Liver (tissue), 3 donors: ENCODE data around the gene FAM83C.

ENCODE experiments used
- RAD21 ChIP-seq, 2 donors: IDR thresholded peaks; 2 replicates each; pipeline ENCODE4 v1.6.1; 2016; ENCODE audit warnings: antibody characterized with exemption in 2 of 2, mild to moderate bottlenecking in 2 of 2
- SP1 ChIP-seq: IDR thresholded peaks from 2 replicates; pipeline ENCODE4 v1.6.1; 2018; ENCODE audit warnings: antibody characterized with exemption, mild to moderate bottlenecking
- TAF1 ChIP-seq: conservative IDR thresholded peaks from 2 replicates; pipeline ENCODE4 v1.6.1; 2016; ENCODE audit warnings: antibody characterized with exemption, mild to moderate bottlenecking
- YY1 ChIP-seq: IDR thresholded peaks from 2 replicates; pipeline ENCODE4 v1.6.1; 2016; ENCODE audit warnings: antibody characterized with exemption, mild to moderate bottlenecking
- TF ChIP-seq, protein P1 (sequence below): fragments of 150-350 bp; IDR thresholded peaks from 2 replicates; pipeline ENCODE4 v1.5.1; 2017; ENCODE audit warnings: improper control_type of control experiment, low read depth, low read length; ENCODE audit not compliant: missing input control
- TF ChIP-seq, protein P2 (sequence below): IDR thresholded peaks from 2 replicates; pipeline ENCODE4 v1.6.1; 2016; ENCODE audit warnings: antibody characterized with exemption
- TF ChIP-seq, protein P3 (sequence below): IDR thresholded peaks from 2 replicates; pipeline ENCODE4 v1.6.1; 2016; ENCODE audit warnings: antibody characterized with exemption
- TF ChIP-seq, protein P4 (sequence below): IDR thresholded peaks from 2 replicates; pipeline ENCODE4 v1.6.1; 2016; ENCODE audit warnings: antibody characterized with exemption, mild to moderate bottlenecking
- donor health status: healthy.
- donor health status: healthy.

DNA sequence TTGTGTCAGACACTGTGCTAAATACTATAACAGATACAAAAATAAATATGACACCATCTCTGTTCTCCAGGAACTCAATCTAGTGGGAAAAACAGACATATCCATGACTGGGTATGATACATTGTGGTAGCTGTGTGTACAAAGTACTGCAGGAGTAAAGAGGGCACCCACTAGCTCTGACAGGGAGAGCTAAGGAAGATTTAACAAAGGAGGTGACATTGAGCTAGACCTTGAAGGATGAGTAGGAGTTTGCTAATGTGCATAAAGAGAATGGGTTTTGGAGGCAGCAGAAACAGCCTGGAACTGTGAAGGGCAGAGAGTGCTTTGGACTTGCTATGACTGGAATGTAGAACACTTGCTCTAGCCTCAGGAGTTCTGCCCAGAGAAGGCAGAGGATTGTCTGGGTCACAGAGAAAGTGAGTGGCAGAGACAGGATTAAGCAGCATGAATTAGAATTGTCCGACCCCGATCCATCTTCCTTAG is 51.4 kb downstream of the FAM83C start:
- TF ChIP-seq, protein P1, sequence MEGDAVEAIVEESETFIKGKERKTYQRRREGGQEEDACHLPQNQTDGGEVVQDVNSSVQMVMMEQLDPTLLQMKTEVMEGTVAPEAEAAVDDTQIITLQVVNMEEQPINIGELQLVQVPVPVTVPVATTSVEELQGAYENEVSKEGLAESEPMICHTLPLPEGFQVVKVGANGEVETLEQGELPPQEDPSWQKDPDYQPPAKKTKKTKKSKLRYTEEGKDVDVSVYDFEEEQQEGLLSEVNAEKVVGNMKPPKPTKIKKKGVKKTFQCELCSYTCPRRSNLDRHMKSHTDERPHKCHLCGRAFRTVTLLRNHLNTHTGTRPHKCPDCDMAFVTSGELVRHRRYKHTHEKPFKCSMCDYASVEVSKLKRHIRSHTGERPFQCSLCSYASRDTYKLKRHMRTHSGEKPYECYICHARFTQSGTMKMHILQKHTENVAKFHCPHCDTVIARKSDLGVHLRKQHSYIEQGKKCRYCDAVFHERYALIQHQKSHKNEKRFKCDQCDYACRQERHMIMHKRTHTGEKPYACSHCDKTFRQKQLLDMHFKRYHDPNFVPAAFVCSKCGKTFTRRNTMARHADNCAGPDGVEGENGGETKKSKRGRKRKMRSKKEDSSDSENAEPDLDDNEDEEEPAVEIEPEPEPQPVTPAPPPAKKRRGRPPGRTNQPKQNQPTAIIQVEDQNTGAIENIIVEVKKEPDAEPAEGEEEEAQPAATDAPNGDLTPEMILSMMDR = no peak
- TF ChIP-seq SP1 (no peak), TAF1 (no peak), RAD21 (IDR thresholded peaks at IDR 0.05) (no peak), YY1 (no peak)
- TF ChIP-seq, protein P2, sequence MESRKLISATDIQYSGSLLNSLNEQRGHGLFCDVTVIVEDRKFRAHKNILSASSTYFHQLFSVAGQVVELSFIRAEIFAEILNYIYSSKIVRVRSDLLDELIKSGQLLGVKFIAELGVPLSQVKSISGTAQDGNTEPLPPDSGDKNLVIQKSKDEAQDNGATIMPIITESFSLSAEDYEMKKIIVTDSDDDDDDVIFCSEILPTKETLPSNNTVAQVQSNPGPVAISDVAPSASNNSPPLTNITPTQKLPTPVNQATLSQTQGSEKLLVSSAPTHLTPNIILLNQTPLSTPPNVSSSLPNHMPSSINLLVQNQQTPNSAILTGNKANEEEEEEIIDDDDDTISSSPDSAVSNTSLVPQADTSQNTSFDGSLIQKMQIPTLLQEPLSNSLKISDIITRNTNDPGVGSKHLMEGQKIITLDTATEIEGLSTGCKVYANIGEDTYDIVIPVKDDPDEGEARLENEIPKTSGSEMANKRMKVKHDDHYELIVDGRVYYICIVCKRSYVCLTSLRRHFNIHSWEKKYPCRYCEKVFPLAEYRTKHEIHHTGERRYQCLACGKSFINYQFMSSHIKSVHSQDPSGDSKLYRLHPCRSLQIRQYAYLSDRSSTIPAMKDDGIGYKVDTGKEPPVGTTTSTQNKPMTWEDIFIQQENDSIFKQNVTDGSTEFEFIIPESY = no peak
- TF ChIP-seq, protein P3, sequence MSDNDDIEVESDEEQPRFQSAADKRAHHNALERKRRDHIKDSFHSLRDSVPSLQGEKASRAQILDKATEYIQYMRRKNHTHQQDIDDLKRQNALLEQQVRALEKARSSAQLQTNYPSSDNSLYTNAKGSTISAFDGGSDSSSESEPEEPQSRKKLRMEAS = no peak
- TF ChIP-seq, protein P4, sequence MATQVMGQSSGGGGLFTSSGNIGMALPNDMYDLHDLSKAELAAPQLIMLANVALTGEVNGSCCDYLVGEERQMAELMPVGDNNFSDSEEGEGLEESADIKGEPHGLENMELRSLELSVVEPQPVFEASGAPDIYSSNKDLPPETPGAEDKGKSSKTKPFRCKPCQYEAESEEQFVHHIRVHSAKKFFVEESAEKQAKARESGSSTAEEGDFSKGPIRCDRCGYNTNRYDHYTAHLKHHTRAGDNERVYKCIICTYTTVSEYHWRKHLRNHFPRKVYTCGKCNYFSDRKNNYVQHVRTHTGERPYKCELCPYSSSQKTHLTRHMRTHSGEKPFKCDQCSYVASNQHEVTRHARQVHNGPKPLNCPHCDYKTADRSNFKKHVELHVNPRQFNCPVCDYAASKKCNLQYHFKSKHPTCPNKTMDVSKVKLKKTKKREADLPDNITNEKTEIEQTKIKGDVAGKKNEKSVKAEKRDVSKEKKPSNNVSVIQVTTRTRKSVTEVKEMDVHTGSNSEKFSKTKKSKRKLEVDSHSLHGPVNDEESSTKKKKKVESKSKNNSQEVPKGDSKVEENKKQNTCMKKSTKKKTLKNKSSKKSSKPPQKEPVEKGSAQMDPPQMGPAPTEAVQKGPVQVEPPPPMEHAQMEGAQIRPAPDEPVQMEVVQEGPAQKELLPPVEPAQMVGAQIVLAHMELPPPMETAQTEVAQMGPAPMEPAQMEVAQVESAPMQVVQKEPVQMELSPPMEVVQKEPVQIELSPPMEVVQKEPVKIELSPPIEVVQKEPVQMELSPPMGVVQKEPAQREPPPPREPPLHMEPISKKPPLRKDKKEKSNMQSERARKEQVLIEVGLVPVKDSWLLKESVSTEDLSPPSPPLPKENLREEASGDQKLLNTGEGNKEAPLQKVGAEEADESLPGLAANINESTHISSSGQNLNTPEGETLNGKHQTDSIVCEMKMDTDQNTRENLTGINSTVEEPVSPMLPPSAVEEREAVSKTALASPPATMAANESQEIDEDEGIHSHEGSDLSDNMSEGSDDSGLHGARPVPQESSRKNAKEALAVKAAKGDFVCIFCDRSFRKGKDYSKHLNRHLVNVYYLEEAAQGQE = no peak
